ENCODE measurements around the gene LRMDA.

LRMDA gene

DNA sequence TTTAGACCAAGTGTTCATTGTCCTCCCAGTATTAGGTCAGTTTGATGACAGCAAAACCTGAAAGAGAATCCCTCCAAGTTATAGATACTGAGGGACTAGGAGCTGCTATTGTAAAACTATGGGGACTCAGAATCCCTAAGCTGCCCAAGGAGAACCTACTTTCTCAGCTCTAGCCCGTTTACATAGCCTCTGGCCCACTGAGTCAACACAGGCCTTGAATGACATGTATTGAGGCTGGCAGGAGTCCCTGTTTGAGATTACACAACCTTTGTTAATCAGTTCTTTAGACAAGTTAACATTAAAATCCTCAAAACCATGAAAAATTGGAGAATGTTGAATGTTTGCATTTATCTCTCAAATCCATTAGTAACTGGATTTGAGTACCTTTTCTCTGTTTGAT, 1127.2 kb downstream of the LRMDA start:
- Histone ChIP-seq H3K27ac (ENCODE audit: low read length) (no peak overlapping the region), H3K36me3 (ENCODE audit: control insufficient read depth, insufficient read depth, low read length) (no peaks in the 10 kb centered on the region), H3K4me3 (ENCODE audit: low read length) (no peak overlapping the region), H3K9me3 (ENCODE audit: control insufficient read depth, insufficient read depth, low read length) (no peaks in the 10 kb centered on the region), H3K4me1 (ENCODE audit: control insufficient read depth, insufficient read depth, low read length) (no peaks in the 10 kb centered on the region), H3K27me3 (ENCODE audit: control insufficient read depth, insufficient read depth, low read length) (no peaks in the 10 kb centered on the region)
- no CpG with 5 or more reads among the region's 1 CpG for WGBS (ENCODE audit: insufficient coverage, insufficient read length)
- no peak for DNase-seq (ENCODE audit: low read depth, low spot score)

- no peaks in the 10 kb centered on the region for H3K36me3 ChIP-seq (ENCODE audit: control insufficient read depth, insufficient read depth, low read length)
- no peaks in the 10 kb centered on the region for H3K4me1 ChIP-seq (ENCODE audit: control insufficient read depth, insufficient read depth, low read length)
- WGBS (ENCODE audit: insufficient coverage, insufficient read length), result no CpG with 5 or more reads among the region's 3 CpGs
- no peak for DNase-seq (ENCODE audit: low read depth, low spot score)
- no peaks in the 10 kb centered on the region for H3K27me3 ChIP-seq (ENCODE audit: control insufficient read depth, insufficient read depth, low read length)
- no peak overlapping the region for H3K27ac ChIP-seq (ENCODE audit: low read length)
- H3K4me3 ChIP-seq (ENCODE audit: low read length), result no peak overlapping the region
- H3K9me3 ChIP-seq (ENCODE audit: control insufficient read depth, insufficient read depth, low read length), result no peaks in the 10 kb centered on the region
These were observed 1127.8 kb downstream of the LRMDA start for GRCh38 chr10:76558996-76559891.

DNA sequence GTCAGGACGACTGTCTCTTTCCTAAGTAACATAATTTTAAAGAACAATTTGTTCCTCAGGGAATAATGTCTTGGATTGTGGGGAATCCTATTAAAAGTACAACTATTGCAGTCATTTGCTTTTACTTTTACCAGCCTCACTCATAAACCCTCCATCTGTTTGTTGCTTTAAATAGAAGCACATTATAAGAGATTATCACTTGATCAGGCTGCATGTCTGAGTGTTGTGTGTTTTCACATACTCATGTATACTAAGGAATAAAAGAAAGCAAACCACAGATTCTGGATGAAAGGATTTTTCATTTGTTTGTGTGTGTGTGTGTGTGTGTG, 1128.4 kb downstream of the LRMDA start:
- Histone ChIP-seq H3K9me3 (ENCODE audit: control insufficient read depth, insufficient read depth, low read length) (no peaks in the 10 kb centered on the region), H3K36me3 (ENCODE audit: control insufficient read depth, insufficient read depth, low read length) (no peaks in the 10 kb centered on the region), H3K4me1 (ENCODE audit: control insufficient read depth, insufficient read depth, low read length) (no peaks in the 10 kb centered on the region), H3K27ac (ENCODE audit: low read length) (no peak overlapping the region), H3K27me3 (ENCODE audit: control insufficient read depth, insufficient read depth, low read length) (no peaks in the 10 kb centered on the region), H3K4me3 (ENCODE audit: low read length) (no peak overlapping the region)
- no CpG with 5 or more reads among the region's 1 CpG for WGBS (ENCODE audit: insufficient coverage, insufficient read length)
- DNase-seq (ENCODE audit: low read depth, low spot score), result no peak

DNA sequence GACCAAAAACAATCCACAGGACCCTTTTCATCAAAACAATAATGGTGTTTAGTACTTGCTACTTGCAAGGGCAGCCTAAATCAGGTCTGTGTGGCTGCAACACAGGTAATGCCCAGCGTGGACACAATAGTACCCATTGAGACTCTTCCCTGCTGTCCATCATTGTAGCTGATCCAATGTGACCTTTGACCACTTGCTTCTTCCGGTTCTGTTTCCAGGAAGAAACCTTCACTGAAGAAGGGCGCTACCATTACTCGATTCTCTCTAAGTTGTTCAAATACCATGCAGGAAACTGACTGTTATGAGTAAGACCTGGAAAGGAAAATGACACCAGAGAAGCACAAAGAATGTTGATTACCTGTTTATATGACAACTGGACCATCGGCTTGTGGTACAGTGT, 1128.9 kb downstream of the LRMDA start:
- Histone ChIP-seq H3K27ac (ENCODE audit: low read length) (no peak overlapping the region), H3K4me1 (ENCODE audit: control insufficient read depth, insufficient read depth, low read length) (no peaks in the 10 kb centered on the region), H3K4me3 (ENCODE audit: low read length) (no peak overlapping the region), H3K27me3 (ENCODE audit: control insufficient read depth, insufficient read depth, low read length) (no peaks in the 10 kb centered on the region), H3K9me3 (ENCODE audit: control insufficient read depth, insufficient read depth, low read length) (no peaks in the 10 kb centered on the region), H3K36me3 (ENCODE audit: control insufficient read depth, insufficient read depth, low read length) (no peaks in the 10 kb centered on the region)
- no CpG with 5 or more reads among the region's 5 CpGs for WGBS (ENCODE audit: insufficient coverage, insufficient read length)
- DNase-seq (ENCODE audit: low read depth, low spot score), result no peak

GRCh38 chr10:76563286-76563685, 1131.9 kb downstream of the LRMDA start:
- Histone ChIP-seq H3K4me3 (ENCODE audit: low read length) (no peak overlapping the region), H3K27me3 (ENCODE audit: control insufficient read depth, insufficient read depth, low read length) (no peaks in the 10 kb centered on the region), H3K36me3 (ENCODE audit: control insufficient read depth, insufficient read depth, low read length) (no peaks in the 10 kb centered on the region), H3K9me3 (ENCODE audit: control insufficient read depth, insufficient read depth, low read length) (no peaks in the 10 kb centered on the region), H3K27ac (ENCODE audit: low read length) (no peak overlapping the region), H3K4me1 (ENCODE audit: control insufficient read depth, insufficient read depth, low read length) (no peaks in the 10 kb centered on the region)
- no peak for DNase-seq (ENCODE audit: low read depth, low spot score)

DNA sequence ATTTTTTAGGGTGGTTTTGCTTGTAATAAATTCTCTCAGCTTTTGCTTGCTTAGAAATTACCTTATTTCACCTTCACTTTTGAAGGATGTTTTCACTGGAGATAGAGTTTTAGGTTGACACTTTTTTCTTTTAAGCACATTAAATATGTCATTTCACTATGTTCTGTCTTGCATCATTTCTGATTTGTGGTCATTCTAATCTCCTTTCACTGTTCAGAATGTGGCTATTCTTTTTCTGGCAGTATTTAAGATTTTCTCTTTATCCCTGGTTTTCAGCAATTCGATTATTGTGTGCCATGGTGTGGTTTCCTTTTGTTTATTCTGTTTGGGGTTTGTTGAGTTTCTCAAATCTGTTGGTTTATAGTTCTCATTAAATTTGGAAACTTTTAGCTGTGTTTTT, 1140.6 kb downstream of the LRMDA start:
- H3K4me1 ChIP-seq (ENCODE audit: control insufficient read depth, insufficient read depth, low read length), result no peaks in the 10 kb centered on the region
- WGBS (ENCODE audit: insufficient coverage, insufficient read length), result no CpG with 5 or more reads among the region's 1 CpG
- no peaks in the 10 kb centered on the region for H3K36me3 ChIP-seq (ENCODE audit: control insufficient read depth, insufficient read depth, low read length)
- H3K27ac ChIP-seq (ENCODE audit: low read length), result no peak overlapping the region
- no peak overlapping the region for H3K4me3 ChIP-seq (ENCODE audit: low read length)
- no peaks in the 10 kb centered on the region for H3K27me3 ChIP-seq (ENCODE audit: control insufficient read depth, insufficient read depth, low read length)
- no peaks in the 10 kb centered on the region for H3K9me3 ChIP-seq (ENCODE audit: control insufficient read depth, insufficient read depth, low read length)
- no peak for DNase-seq (ENCODE audit: low read depth, low spot score)

- H3K27ac ChIP-seq (ENCODE audit: low read length), result no peak overlapping the region
- H3K4me3 ChIP-seq (ENCODE audit: low read length), result no peak overlapping the region
- no peaks in the 10 kb centered on the region for H3K27me3 ChIP-seq (ENCODE audit: control insufficient read depth, insufficient read depth, low read length)
- no CpG with 5 or more reads among the region's 4 CpGs for WGBS (ENCODE audit: insufficient coverage, insufficient read length)
- no peak for DNase-seq (ENCODE audit: low read depth, low spot score)
- no peaks in the 10 kb centered on the region for H3K9me3 ChIP-seq (ENCODE audit: control insufficient read depth, insufficient read depth, low read length)
- H3K4me1 ChIP-seq (ENCODE audit: control insufficient read depth, insufficient read depth, low read length), result no peaks in the 10 kb centered on the region
- H3K36me3 ChIP-seq (ENCODE audit: control insufficient read depth, insufficient read depth, low read length), result no peaks in the 10 kb centered on the region
These were observed 1145.0 kb downstream of the LRMDA start for GRCh38 chr10:76576276-76576962.

- no peaks in the 10 kb centered on the region for H3K36me3 ChIP-seq (ENCODE audit: control insufficient read depth, insufficient read depth, low read length)
- H3K4me3 ChIP-seq (ENCODE audit: low read length), result no peak overlapping the region
- WGBS (ENCODE audit: insufficient coverage, insufficient read length), result no CpG with 5 or more reads among the region's 2 CpGs
These were observed 1146.0 kb downstream of the LRMDA start for GRCh38 chr10:76577455-76577854.

DNA sequence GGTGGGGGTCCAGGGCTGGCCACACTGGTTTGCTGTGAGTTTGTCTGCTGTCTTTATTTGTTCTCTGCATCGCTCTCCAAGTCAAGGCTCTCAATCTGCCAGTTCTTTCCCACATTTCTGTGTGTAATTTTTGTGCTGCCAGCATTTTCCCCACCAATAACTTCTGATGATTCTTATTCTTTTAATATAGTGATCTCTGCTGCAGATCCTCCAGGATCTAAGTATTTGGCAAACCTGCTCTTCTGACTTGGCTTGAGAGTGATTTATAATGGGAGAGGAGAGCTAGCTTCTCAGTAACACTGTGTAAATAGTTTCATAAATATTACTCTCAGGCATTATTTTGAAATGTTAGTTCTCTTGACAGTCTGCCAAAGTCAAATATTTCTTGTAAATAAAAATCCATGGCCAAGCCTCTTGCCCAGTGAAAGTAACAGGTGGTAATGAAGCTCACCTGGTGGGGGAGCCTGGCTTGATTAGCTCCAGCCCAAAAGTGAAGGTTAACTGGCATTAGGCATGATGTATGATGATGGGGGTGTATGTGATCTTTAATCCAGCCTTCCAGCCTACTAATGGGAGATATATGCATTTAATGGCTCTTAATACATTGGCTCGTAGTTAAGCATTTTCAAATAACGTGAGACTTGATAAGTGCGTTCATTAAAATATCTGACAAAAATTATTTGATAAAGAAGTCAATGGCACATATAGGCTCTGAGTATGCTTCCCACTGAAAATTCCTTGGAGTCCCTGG, 1150.3 kb downstream of the LRMDA start:
- H3K4me3 ChIP-seq (ENCODE audit: low read length), result no peak overlapping the region
- WGBS (ENCODE audit: insufficient coverage, insufficient read length), result no CpG with 5 or more reads among the region's 4 CpGs

More at GRCh38 chr10:76577455-76577854, 1146.0 kb downstream of the LRMDA start:
- no peak for DNase-seq (ENCODE audit: low read depth, low spot score)
- H3K9me3 ChIP-seq (ENCODE audit: control insufficient read depth, insufficient read depth, low read length), result no peaks in the 10 kb centered on the region
- H3K4me1 ChIP-seq (ENCODE audit: control insufficient read depth, insufficient read depth, low read length), result no peaks in the 10 kb centered on the region
- no peaks in the 10 kb centered on the region for H3K27me3 ChIP-seq (ENCODE audit: control insufficient read depth, insufficient read depth, low read length)
- no peak overlapping the region for H3K27ac ChIP-seq (ENCODE audit: low read length)

DNA sequence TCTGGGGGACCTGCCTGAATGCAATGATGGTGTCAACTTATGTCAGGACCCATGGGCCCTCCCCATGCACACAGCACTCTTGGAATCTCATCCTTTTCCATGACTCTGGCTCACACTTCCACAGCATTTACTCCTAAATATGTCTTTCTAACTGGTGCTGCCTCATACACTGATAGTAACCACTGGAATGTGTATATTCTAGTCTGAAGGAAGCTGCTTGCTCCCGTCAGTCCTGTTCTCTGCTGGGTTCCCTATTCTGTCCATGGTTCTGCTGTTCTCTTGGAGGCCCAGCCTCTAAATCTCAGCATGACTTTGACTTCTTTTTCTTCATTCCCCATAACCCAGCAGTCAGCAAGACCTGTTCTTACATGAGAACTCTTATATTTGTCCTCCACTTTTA, 1151.1 kb downstream of the LRMDA start:
- Histone ChIP-seq H3K27ac (ENCODE audit: low read length) (no peak overlapping the region), H3K4me3 (ENCODE audit: low read length) (no peak overlapping the region), H3K9me3 (ENCODE audit: control insufficient read depth, insufficient read depth, low read length) (no peaks in the 10 kb centered on the region), H3K36me3 (ENCODE audit: control insufficient read depth, insufficient read depth, low read length) (no peaks in the 10 kb centered on the region), H3K27me3 (ENCODE audit: control insufficient read depth, insufficient read depth, low read length) (no peaks in the 10 kb centered on the region), H3K4me1 (ENCODE audit: control insufficient read depth, insufficient read depth, low read length) (no peaks in the 10 kb centered on the region)
- no peak for DNase-seq (ENCODE audit: low read depth, low spot score)
- no CpG with 5 or more reads among the region's 1 CpG for WGBS (ENCODE audit: insufficient coverage, insufficient read length)

More for the DNA sequence above, 1150.3 kb downstream of the LRMDA start:
- Histone ChIP-seq H3K4me1 (ENCODE audit: control insufficient read depth, insufficient read depth, low read length) (no peaks in the 10 kb centered on the region), H3K36me3 (ENCODE audit: control insufficient read depth, insufficient read depth, low read length) (no peaks in the 10 kb centered on the region), H3K27ac (ENCODE audit: low read length) (no peak overlapping the region), H3K27me3 (ENCODE audit: control insufficient read depth, insufficient read depth, low read length) (no peaks in the 10 kb centered on the region), H3K9me3 (ENCODE audit: control insufficient read depth, insufficient read depth, low read length) (no peaks in the 10 kb centered on the region)
- DNase-seq (ENCODE audit: low read depth, low spot score), result no peak

Measured in iPS DF 6.9 (cell line).